Neural cell (in vitro differentiated cells): ENCODE data around the gene SRGAP3.

Experiments used
- EP300 ChIP-seq: fragments of 450-650 bp; conservative IDR thresholded peaks from 2 replicates; pipeline ENCODE4 v1.6.1; 2014; ENCODE audit warnings: antibody characterized with exemption, mild to moderate bottlenecking, moderate library complexity; ENCODE audit not compliant: poor library complexity, severe bottlenecking
- EZH2 ChIP-seq: fragments of 200-600, 300-800 bp; shearing (Covaris generic), sonication (generic); IDR thresholded peaks from 2 replicates; pipeline ENCODE4 v1.6.1; 2014; ENCODE audit warnings: antibody characterized with exemption, low read length, borderline replicate concordance, mild to moderate bottlenecking; ENCODE audit not compliant: insufficient read depth, poor library complexity, severe bottlenecking
- MXI1 ChIP-seq: fragments of 450-650 bp; conservative IDR thresholded peaks from 2 replicates; pipeline ENCODE4 v1.6.1; 2014; ENCODE audit warnings: antibody characterized with exemption, mild to moderate bottlenecking; ENCODE audit not compliant: poor library complexity, severe bottlenecking
- POLR2AphosphoS5 ChIP-seq: IDR thresholded peaks from 2 replicates; pipeline ENCODE4 v1.6.1; 2012
- RAD21 ChIP-seq: fragments of 450-650 bp; conservative IDR thresholded peaks from 2 replicates; pipeline ENCODE4 v1.6.1; 2014; ENCODE audit warnings: antibody characterized with exemption, mild to moderate bottlenecking, moderate library complexity
- SMC3 ChIP-seq: fragments of 450-650 bp; conservative IDR thresholded peaks from 2 replicates; pipeline ENCODE4 v1.6.1; 2014; ENCODE audit warnings: antibody characterized with exemption, mild to moderate bottlenecking, moderate library complexity; ENCODE audit not compliant: poor library complexity
- TAF1 ChIP-seq: IDR thresholded peaks from 2 replicates; pipeline ENCODE4 v1.6.1; 2012; ENCODE audit warnings: low read depth
- TF ChIP-seq, protein P1 (sequence below): fragments of 450-650 bp; IDR thresholded peaks from 2 replicates; pipeline ENCODE4 v1.5.1; 2014; ENCODE audit warnings: antibody characterized with exemption, mild to moderate bottlenecking, moderate library complexity; ENCODE audit not compliant: poor library complexity, severe bottlenecking
- TF ChIP-seq, protein P2 (sequence below): IDR thresholded peaks from 2 replicates; pipeline ENCODE4 v1.6.1; 2012; ENCODE audit warnings: borderline replicate concordance

DNA sequence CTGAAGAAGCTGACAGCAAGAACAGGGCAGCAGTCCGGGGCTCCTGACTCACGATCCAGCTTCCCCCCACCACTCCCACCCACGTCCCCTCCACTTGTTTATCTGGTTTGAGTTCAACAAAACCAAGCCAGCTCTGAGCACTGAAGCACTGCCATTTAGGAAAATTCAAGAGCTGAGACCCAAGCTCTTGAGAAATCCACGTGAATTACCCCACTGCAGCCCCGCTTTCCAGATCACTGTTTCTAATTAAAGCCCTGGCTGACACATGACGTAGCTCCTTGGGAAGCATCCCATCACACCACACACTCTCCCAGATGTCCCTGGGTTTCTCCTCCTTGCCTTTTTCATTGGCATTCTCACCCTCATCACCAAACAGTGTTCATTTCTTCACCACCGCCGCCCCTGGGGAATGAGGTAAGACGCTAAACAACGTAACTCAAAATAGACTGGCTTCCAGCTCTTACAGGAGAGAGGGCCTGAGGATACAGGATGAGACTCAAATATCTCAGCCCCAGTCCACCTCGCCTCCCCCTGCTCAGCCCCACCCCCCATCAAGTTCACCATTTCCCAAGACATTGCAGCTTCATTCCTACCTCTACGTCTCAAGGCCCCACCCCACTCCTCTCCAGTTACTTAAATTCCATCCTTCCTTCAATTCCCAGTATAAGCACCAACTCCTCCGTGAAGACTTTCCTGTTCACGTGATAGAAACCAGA lies 95.4 kb downstream of the SRGAP3 start:
- TF ChIP-seq, protein P1, sequence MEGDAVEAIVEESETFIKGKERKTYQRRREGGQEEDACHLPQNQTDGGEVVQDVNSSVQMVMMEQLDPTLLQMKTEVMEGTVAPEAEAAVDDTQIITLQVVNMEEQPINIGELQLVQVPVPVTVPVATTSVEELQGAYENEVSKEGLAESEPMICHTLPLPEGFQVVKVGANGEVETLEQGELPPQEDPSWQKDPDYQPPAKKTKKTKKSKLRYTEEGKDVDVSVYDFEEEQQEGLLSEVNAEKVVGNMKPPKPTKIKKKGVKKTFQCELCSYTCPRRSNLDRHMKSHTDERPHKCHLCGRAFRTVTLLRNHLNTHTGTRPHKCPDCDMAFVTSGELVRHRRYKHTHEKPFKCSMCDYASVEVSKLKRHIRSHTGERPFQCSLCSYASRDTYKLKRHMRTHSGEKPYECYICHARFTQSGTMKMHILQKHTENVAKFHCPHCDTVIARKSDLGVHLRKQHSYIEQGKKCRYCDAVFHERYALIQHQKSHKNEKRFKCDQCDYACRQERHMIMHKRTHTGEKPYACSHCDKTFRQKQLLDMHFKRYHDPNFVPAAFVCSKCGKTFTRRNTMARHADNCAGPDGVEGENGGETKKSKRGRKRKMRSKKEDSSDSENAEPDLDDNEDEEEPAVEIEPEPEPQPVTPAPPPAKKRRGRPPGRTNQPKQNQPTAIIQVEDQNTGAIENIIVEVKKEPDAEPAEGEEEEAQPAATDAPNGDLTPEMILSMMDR: no peak
- TF ChIP-seq MXI1: no peak
- TF ChIP-seq POLR2AphosphoS5: no peak
- TF ChIP-seq, protein P2, sequence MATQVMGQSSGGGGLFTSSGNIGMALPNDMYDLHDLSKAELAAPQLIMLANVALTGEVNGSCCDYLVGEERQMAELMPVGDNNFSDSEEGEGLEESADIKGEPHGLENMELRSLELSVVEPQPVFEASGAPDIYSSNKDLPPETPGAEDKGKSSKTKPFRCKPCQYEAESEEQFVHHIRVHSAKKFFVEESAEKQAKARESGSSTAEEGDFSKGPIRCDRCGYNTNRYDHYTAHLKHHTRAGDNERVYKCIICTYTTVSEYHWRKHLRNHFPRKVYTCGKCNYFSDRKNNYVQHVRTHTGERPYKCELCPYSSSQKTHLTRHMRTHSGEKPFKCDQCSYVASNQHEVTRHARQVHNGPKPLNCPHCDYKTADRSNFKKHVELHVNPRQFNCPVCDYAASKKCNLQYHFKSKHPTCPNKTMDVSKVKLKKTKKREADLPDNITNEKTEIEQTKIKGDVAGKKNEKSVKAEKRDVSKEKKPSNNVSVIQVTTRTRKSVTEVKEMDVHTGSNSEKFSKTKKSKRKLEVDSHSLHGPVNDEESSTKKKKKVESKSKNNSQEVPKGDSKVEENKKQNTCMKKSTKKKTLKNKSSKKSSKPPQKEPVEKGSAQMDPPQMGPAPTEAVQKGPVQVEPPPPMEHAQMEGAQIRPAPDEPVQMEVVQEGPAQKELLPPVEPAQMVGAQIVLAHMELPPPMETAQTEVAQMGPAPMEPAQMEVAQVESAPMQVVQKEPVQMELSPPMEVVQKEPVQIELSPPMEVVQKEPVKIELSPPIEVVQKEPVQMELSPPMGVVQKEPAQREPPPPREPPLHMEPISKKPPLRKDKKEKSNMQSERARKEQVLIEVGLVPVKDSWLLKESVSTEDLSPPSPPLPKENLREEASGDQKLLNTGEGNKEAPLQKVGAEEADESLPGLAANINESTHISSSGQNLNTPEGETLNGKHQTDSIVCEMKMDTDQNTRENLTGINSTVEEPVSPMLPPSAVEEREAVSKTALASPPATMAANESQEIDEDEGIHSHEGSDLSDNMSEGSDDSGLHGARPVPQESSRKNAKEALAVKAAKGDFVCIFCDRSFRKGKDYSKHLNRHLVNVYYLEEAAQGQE: no peak
- TF ChIP-seq EP300: no peak
- no peak for TF ChIP-seq EZH2
- TF ChIP-seq RAD21: no peak
- no peak for TF ChIP-seq SMC3
- no peak for TF ChIP-seq TAF1
